Left lung (tissue), 10 donors: Measurements from ENCODE around the gene CASP2. TPM values are rescaled to one million over a fixed set of nuclear protein-coding genes. Genes with fewer than 3 reads are reported as not detected.

ENCODE experiments used
- ATAC-seq: fragments of 200-7000 bp; cut with Tn5 transposase; one replicate; pipeline ENCODE4 v1.9.1; 2020; ENCODE audit warnings: moderate library complexity
- DNase-seq, 4 donors: peaks; one replicate each; pipeline ENCODE4 v3.0.0-alpha.2; 2013 to 2020
- H3K27ac ChIP-seq, 2 donors: fragments of 200-600 bp; sonication (generic) in 1 of 2; one replicate each; pipeline versions ENCODE4 v1.5.0 to v1.8.0; 2020 to 2021
- H3K27me3 ChIP-seq, 2 donors: fragments of 200-600 bp; sonication (generic) in 1 of 2; one replicate each; pipeline versions ENCODE4 v1.5.0 to v1.8.0; 2020 to 2021
- H3K36me3 ChIP-seq, 2 donors: fragments of 200-600 bp; sonication (generic) in 1 of 2; one replicate each; pipeline versions ENCODE4 v1.5.0 to v1.8.0; 2020 to 2021
- H3K4me1 ChIP-seq, 2 donors: fragments of 200-600 bp; one replicate each; pipeline ENCODE4 v1.8.0; 2021
- H3K4me3 ChIP-seq, 2 donors: fragments of 200-600 bp; sonication (generic) in 1 of 2; one replicate each; pipeline versions ENCODE4 v1.5.0 to v1.8.0; 2020 to 2021; ENCODE audit warnings: mild to moderate bottlenecking in 1 of 2
- H3K9me3 ChIP-seq, 2 donors: fragments of 200-600 bp; sonication (generic) in 1 of 2; one replicate each; pipeline versions ENCODE4 v1.5.0 to v1.8.0; 2020 to 2021
- intact Hi-C, 2 donors: fragments of 100-400 bp; cut with DNase I; formaldehyde crosslinking; loops; one replicate each; pipeline versions ENCODE4 v1.11.2 to v1.14.2; 2022
- polyA plus RNA-seq, 6 donors: library from polyadenylated mRNA; unstranded; fragments of 120-200 nt; gene quantifications; one replicate each; pipeline ENCODE4 v1.2.1, GENCODE V29; 2013; ENCODE audit not compliant: insufficient read length in 6 of 6
- total RNA-seq, 2 donors: library from RNA; stranded (reverse); fragmentation: NEBNext Ultra II Directional; extraction: Animal tissue kit (Norgen Biotek cat#: 25700); gene quantifications; one replicate each; pipeline ENCODE4 v1.2.1, GENCODE V29; 2021
- TF ChIP-seq, protein P1 (sequence below), 2 donors: fragments of 200-600 bp; sonication (generic) in 1 of 2; IDR thresholded peaks; one replicate each; pipeline versions ENCODE4 v1.5.0 to v1.8.0; 2021; ENCODE audit warnings: antibody characterized with exemption in 2 of 2
- donor health status: DM: no; HTN: yes; CAD: no.
- donor health status: DM: no; HTN: no; CAD: no.

The CASP2 gene
- total and polyA plus RNA-seq, 8 donors: 36.3 to 66.0 (median 60.4) TPM

DNA sequence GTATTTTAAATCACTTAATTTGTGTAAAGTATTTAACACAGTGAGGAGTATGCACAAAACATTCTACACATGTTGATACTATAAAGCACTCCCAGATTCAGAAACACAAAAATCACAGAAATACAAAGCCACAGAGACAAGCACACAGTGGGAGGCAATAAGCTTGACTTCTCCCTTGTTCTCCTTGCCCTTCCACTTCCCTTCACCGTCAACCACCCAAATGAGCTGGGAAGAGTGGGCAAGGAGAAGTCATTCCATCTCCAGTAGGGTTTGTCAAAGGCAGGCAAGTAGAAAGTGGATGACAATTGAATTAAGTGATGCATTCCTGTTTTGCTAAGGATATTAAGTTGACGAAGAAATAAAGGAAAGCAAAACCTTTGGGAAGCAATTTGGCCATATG lies 7.6 kb upstream of the CASP2 start:
- Histone ChIP-seq H3K4me1 (peaks cover 7 to 14% of the 10 kb centered on the region in 2 donors), H3K27ac (no peak overlapping the region), H3K4me3 (no peak overlapping the region), H3K27me3 (no peaks in the 10 kb centered on the region), H3K36me3 (no peaks in the 10 kb centered on the region), H3K9me3 (no peaks in the 10 kb centered on the region)
- DNase-seq: no peak
- ATAC-seq: no peak
- TF ChIP-seq, protein P1, sequence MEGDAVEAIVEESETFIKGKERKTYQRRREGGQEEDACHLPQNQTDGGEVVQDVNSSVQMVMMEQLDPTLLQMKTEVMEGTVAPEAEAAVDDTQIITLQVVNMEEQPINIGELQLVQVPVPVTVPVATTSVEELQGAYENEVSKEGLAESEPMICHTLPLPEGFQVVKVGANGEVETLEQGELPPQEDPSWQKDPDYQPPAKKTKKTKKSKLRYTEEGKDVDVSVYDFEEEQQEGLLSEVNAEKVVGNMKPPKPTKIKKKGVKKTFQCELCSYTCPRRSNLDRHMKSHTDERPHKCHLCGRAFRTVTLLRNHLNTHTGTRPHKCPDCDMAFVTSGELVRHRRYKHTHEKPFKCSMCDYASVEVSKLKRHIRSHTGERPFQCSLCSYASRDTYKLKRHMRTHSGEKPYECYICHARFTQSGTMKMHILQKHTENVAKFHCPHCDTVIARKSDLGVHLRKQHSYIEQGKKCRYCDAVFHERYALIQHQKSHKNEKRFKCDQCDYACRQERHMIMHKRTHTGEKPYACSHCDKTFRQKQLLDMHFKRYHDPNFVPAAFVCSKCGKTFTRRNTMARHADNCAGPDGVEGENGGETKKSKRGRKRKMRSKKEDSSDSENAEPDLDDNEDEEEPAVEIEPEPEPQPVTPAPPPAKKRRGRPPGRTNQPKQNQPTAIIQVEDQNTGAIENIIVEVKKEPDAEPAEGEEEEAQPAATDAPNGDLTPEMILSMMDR (IDR thresholded peaks at IDR 0.05): no peak
- intact Hi-C loops: no loop called here

DNA sequence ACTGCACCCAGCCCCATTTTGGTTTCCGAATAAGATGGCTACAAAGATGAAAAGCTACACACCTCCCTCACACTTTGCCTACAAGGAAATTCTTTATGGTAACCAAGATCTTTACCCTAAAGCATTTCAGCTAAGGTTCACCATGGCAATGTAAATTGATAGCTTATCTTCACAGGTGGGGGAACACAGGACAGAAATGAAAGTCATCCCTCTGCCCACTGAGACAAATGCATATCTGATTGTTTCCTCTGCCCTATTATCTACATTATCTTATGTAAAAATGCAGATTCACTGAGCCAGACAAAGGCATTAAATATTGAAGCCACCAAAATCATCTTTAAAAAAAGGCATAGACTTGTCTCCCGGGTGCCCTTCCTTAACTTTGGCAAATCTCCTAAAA lies 6.6 kb upstream of the CASP2 start:
- Histone ChIP-seq H3K4me3 (no peak overlapping the region), H3K27me3 (no peaks in the 10 kb centered on the region), H3K36me3 (no peaks in the 10 kb centered on the region), H3K27ac (no peak overlapping the region), H3K9me3 (no peaks in the 10 kb centered on the region), H3K4me1 (peaks cover 7 to 14% of the 10 kb centered on the region in 2 donors)
- intact Hi-C loops: no loop called here
- no peak for DNase-seq
- ATAC-seq: no peak
- TF ChIP-seq, protein P1 (IDR thresholded peaks at IDR 0.05): no peak

DNA sequence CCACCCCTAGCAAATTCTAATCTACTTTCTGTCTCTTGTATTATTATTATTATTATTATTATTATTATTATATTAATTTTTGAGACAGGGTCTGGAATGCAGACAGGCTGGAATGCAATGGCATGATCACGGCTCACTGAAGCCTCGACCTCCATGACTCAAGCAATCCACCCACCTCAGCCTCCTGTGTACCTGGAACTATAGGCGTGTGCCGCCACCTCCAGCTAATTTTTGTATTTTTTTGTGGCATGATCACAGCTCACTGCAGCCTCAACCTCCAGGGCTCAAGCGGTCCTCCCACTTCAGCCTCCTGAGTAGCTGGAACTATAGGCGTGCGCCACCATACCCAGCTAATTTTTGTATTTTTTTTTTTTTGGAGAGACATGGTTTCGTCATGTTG lies 6.0 kb upstream of the CASP2 start:
- Histone ChIP-seq H3K9me3 (no peaks in the 10 kb centered on the region), H3K27me3 (no peaks in the 10 kb centered on the region), H3K36me3 (no peaks in the 10 kb centered on the region), H3K27ac (no peak overlapping the region), H3K4me3 (no peak overlapping the region), H3K4me1 (peaks cover 9 to 14% of the 10 kb centered on the region in 2 donors)
- TF ChIP-seq, protein P1 (IDR thresholded peaks at IDR 0.05): no peak
- DNase-seq (no peak), ATAC-seq (no peak)
- intact Hi-C loops: no loop called here

DNA sequence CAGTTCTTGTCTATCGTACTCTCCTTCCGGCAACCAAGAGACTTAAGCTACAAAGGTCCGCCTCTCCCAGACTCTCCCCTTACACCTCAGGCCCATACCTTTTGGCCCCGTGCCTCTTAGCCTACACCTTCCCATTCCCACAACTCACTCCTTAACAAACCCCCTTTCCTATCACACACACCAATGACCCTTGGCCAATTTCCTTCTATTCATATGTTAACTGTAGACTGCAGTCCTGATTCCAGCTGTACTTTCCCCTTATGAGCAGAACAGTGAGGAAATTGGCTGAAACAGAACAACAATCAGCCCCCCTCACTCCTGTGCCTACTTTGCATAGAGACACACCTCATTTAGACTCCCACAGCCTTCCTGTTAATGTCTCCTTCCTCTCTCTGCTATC lies 4.8 kb upstream of the CASP2 start:
- no peak overlapping the region for H3K4me3 ChIP-seq
- H3K36me3 ChIP-seq: no peaks in the 10 kb centered on the region
- peaks cover 14 to 16% of the 10 kb centered on the region in 2 donors for H3K4me1 ChIP-seq
- H3K9me3 ChIP-seq: no peaks in the 10 kb centered on the region
- no peak overlapping the region for H3K27ac ChIP-seq
- TF ChIP-seq, protein P1 (IDR thresholded peaks at IDR 0.05): no peak
- no peak for ATAC-seq
- no peaks in the 10 kb centered on the region for H3K27me3 ChIP-seq
- no peak for DNase-seq
- intact Hi-C loops: no loop called here

DNA sequence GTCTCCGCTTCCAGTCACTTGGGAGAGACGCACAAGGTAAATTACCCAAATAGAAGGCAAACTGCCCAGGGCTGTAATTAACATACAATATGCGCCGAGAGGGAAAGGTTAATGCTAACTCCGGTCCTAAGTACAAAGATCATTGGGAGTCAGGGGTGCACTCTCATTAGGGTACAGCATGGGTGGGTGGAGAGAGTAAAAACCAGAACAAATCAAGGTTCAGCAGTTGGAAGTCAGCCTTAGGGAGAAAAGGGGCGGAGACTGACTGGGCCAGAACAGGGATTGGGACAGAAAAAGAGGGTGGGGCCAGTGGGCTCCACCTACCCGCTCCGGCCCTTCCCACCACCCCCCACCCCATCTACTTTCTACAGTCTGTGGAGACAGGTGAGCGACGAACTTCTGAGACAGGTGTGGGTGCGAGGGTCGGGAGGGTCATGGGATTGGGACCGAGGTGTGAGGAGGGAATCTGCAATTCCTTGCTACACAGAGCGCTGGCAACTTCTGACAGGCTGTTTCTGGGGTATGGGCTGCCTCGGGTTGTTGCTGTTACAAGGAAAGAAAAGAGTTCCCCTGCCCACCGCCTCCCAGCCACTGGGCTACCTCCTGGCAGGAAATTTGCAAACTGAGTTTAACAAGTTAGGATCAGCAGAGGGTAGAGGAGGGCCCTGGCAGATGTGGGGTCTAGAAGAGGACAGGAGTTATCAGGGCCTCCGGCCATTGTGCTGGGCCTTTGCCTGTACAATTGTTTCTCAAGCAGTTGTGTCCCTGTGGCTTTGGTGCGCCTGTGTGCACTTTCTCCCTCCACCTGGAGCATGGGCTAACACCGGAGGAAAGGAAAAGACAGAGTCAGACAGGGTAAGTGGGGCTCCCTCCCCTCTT lies 3.3 kb upstream of the CASP2 start, which contains the start of gene TMEM139:
TSS of gene TMEM139 (plus strand) at position 368 of the 879 bp plus-strand sequence. CDS start 1,000 bp downstream, outside the sequence.
- H3K9me3 ChIP-seq: no peaks in the 10 kb centered on the region
- DNase-seq (peak in 2 of 4 donors; percentile 46 to 63), ATAC-seq (peak; percentile 77)
- no peaks in the 10 kb centered on the region for H3K36me3 ChIP-seq
- TF ChIP-seq, protein P1 (IDR thresholded peaks at IDR 0.05): no peak
- H3K27ac ChIP-seq: peak within 1 kb of the TSS in 1 of 2 donors; percentile 31
- intact Hi-C loops: no loop called here
- H3K27me3 ChIP-seq: no peaks in the 10 kb centered on the region
- H3K4me3 ChIP-seq: peak within 1 kb of the TSS; percentile 22 to 33
- H3K4me1 ChIP-seq: peaks cover 15% of the 10 kb centered on the region in 2 donors
